Neutrophil (primary cell): Measurements from ENCODE around the gene DENND6B.

ENCODE experiments used
- H3K27ac ChIP-seq: fragments of 200-600 bp; sonication (generic); 2 replicates; pipeline ENCODE4 v1.5.1; 2016; ENCODE audit warnings: mild to moderate bottlenecking, moderate library complexity
- H3K27me3 ChIP-seq: fragments of 200-600 bp; sonication (generic); 2 replicates; pipeline ENCODE4 v1.6.0; 2016; ENCODE audit warnings: mild to moderate bottlenecking
- H3K36me3 ChIP-seq: fragments of 200-600 bp; sonication (generic); 2 replicates; pipeline ENCODE4 v1.5.1; 2017
- H3K4me1 ChIP-seq, 2 experiments: fragments of 200-600 bp in 1 of 2; sonication (generic) in 1 of 2; 1 replicate in 1 of 2; 2 replicates in 1 of 2; pipeline versions ENCODE4 v1.5.1 to v1.6.1; 2013 to 2016; ENCODE audit warnings: low read depth in 1 of 2, low read length in 1 of 2, mild to moderate bottlenecking in 1 of 2, moderate library complexity in 1 of 2; ENCODE audit not compliant: control insufficient read depth in 1 of 2, insufficient read depth in 1 of 2
- H3K4me3 ChIP-seq, 2 experiments: fragments of 200-600 bp in 1 of 2; sonication (generic) in 1 of 2; 1 replicate in 1 of 2; 2 replicates in 1 of 2; pipeline ENCODE4 v1.5.1; 2013 to 2016; ENCODE audit warnings: low read depth in 1 of 2, low read length in 1 of 2, mild to moderate bottlenecking in 1 of 2, moderate library complexity in 1 of 2
- H3K9me3 ChIP-seq: fragments of 200-600 bp; sonication (generic); 2 replicates; pipeline ENCODE4 v1.5.1; 2016
- CTCF ChIP-seq: fragments of 200-600 bp; sonication (generic); IDR thresholded peaks from 2 replicates; pipeline ENCODE4 v1.5.1; 2016; ENCODE audit warnings: antibody characterized with exemption

The DENND6B gene

GRCh38 chr22:50309601-50309991 lies 17.2 kb downstream of the DENND6B start:
- H3K27ac ChIP-seq = no peak overlapping the region
- no peaks in the 10 kb centered on the region for H3K9me3 ChIP-seq
- TF ChIP-seq CTCF = no peak
- H3K4me1 ChIP-seq = peaks cover 0 to 11% of the 10 kb centered on the region in 2 experiments
- H3K4me3 ChIP-seq = no peak overlapping the region
- no peaks in the 10 kb centered on the region for H3K36me3 ChIP-seq
- peaks cover 89% of the 10 kb centered on the region for H3K27me3 ChIP-seq

GRCh38 chr22:50308986-50309600 lies 17.7 kb downstream of the DENND6B start:
- no peaks in the 10 kb centered on the region for H3K36me3 ChIP-seq
- peaks cover 0 to 8% of the 10 kb centered on the region in 2 experiments for H3K4me1 ChIP-seq
- no peaks in the 10 kb centered on the region for H3K9me3 ChIP-seq
- no peak for TF ChIP-seq CTCF
- no peak overlapping the region for H3K4me3 ChIP-seq
- peaks cover 89% of the 10 kb centered on the region for H3K27me3 ChIP-seq
- no peak overlapping the region for H3K27ac ChIP-seq

- no peak for TF ChIP-seq CTCF
- peaks cover 0 to 8% of the 10 kb centered on the region in 2 experiments for H3K4me1 ChIP-seq
- H3K36me3 ChIP-seq = no peaks in the 10 kb centered on the region
- H3K27ac ChIP-seq = no peak overlapping the region
- no peak overlapping the region for H3K4me3 ChIP-seq
- no peaks in the 10 kb centered on the region for H3K9me3 ChIP-seq
- peaks cover 89% of the 10 kb centered on the region for H3K27me3 ChIP-seq
Observed at GRCh38 chr22:50308597-50308935, 18.2 kb downstream of the DENND6B start.

GRCh38 chr22:50307890-50308596 lies 18.8 kb downstream of the DENND6B start:
- H3K36me3 ChIP-seq = no peaks in the 10 kb centered on the region
- peaks cover 0 to 8% of the 10 kb centered on the region in 2 experiments for H3K4me1 ChIP-seq
- H3K9me3 ChIP-seq = no peaks in the 10 kb centered on the region
- H3K27me3 ChIP-seq = peaks cover 89% of the 10 kb centered on the region
- H3K4me3 ChIP-seq = no peak overlapping the region
- no peak overlapping the region for H3K27ac ChIP-seq
- TF ChIP-seq CTCF = no peak

GRCh38 chr22:50306753-50307749 lies 19.8 kb downstream of the DENND6B start, which contains the start of gene PLXNB2:
Gene PLXNB2, minus strand, starts transcription at chr22:50307646. Its CDS starts 17,062 bp downstream, at chr22:50290584.
- Histone ChIP-seq H3K4me3 (no peak within 1 kb of the TSS), H3K4me1 (peaks cover 0 to 8% of the 10 kb centered on the region in 2 experiments), H3K27me3 (peaks cover 98% of the 10 kb centered on the region), H3K36me3 (no peaks in the 10 kb centered on the region), H3K9me3 (no peaks in the 10 kb centered on the region), H3K27ac (no peak within 1 kb of the TSS)
- no peak for TF ChIP-seq CTCF
